ENCODE results near the gene BCKDK.

DNA sequence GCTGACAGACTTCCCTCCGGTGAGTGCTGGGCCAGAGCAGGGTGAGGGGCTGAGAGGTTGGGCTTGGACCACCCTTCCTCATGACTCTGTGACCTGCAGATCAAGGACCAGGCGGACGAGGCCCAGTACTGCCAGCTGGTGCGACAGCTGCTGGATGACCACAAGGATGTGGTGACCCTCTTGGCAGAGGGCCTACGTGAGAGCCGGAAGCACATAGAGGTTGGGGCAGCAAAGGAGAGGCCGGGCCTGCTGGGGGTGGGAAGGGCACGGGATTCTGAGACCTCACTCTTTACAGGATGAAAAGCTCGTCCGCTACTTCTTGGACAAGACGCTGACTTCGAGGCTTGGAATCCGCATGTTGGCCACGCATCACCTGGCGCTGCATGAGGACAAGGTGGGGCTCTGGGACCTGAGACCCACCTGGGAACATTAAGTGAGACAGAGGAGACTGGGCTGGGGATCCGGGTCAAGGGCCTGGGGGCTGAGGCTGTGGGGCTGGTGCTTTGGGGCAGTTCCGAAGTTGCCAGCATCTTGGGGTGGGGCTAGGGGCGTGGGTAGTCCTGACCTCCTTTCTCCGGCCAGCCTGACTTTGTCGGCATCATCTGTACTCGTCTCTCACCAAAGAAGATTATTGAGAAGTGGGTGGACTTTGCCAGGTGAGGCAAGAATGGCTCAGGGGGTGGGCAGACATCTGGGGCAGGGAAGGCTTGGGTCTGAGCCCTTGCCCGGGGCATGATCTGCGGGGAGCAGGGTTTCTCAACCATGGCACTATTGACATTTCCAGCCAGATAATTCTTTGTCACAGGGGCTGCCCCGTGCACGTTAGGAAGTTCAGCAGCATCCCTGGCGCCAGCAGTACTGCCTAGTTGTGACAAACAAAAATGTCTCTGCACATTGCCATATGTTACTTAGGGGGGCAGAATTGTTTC is 2.2 kb downstream of the BCKDK start:
- TF ChIP-seq CTCF (IDR thresholded peaks at IDR 0.05; ENCODE audit: extremely low read depth in 1 of 2, insufficient read depth in 1 of 2, low read depth in 1 of 2, low read length in 2 of 2) = no peak
- no peak for TF ChIP-seq EZH2 (IDR thresholded peaks at IDR 0.05; ENCODE audit: borderline replicate concordance, low read depth, low read length, severe bottlenecking)
- TF ChIP-seq POLR2AphosphoS5 (IDR thresholded peaks at IDR 0.05; ENCODE audit: insufficient read depth, low read depth, low read length) = no peak
- no peak for TF ChIP-seq POLR2A (IDR thresholded peaks at IDR 0.05; ENCODE audit: low read depth, low read length)
- TF ChIP-seq MAX (IDR thresholded peaks at IDR 0.05; ENCODE audit: insufficient read depth, insufficient read length) = no peak

All from endothelial cell of umbilical vein (primary cell).